Measurements from ENCODE around the gene KDM6A. TPM values are rescaled to one million over a fixed set of nuclear protein-coding genes. Genes with fewer than 3 reads are reported as not detected.

KDM6A gene
- polyA plus RNA-seq, 1 donor from 2014 or later: 25.1 TPM

DNA sequence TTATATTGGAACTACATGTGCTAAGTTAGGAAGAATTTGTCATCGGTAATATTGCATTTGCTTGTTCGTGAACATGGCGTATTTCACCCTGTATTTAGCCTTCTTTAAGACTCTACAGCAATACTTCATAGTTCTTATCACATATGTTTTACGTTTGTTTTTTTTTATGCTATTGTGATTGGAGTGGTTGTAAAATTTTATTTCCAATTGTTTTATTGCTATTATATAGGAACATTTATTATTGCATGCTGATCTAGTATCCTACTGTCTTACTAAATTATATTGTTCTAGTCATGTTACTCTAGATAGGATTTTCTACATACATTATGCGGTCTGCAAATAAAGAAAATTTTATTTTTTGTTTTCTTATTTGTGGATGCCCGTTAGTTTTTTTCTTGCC lies 107.4 kb downstream of the KDM6A start:
- Histone ChIP-seq H3F3A (ENCODE audit: insufficient read depth, low read length, poor library complexity, severe bottlenecking) (no peaks in the 10 kb centered on the region), H3K27ac (ENCODE audit: low read length) (no peak overlapping the region), H4K20me1 (ENCODE audit: insufficient read depth) (no peaks in the 10 kb centered on the region), H3K4me2 (ENCODE audit: low read length) (no peak overlapping the region), H3K4me3 (ENCODE audit: low read length) (no peak overlapping the region), H3K79me2 (replicated peaks; ENCODE audit: insufficient read depth, low read length) (no peaks in the 10 kb centered on the region), H3K36me3 (ENCODE audit: insufficient read depth, low read length) (no peaks in the 10 kb centered on the region), H3K27me3 (ENCODE audit: insufficient read depth, low read depth, low read length) (no peaks in the 10 kb centered on the region), H2AFZ (ENCODE audit: low read depth, low read length) (no peak overlapping the region), H3K9ac (ENCODE audit: low read length) (no peak overlapping the region), H3K9me3 (ENCODE audit: low read length) (no peaks in the 10 kb centered on the region), H3K9me2 (ENCODE audit: insufficient read depth, low read length) (no peaks in the 10 kb centered on the region)
- no peak for TF ChIP-seq EZH2 (IDR thresholded peaks at IDR 0.05; ENCODE audit: borderline replicate concordance, insufficient read depth, low read length, poor library complexity, severe bottlenecking)
- TF ChIP-seq, protein P1, sequence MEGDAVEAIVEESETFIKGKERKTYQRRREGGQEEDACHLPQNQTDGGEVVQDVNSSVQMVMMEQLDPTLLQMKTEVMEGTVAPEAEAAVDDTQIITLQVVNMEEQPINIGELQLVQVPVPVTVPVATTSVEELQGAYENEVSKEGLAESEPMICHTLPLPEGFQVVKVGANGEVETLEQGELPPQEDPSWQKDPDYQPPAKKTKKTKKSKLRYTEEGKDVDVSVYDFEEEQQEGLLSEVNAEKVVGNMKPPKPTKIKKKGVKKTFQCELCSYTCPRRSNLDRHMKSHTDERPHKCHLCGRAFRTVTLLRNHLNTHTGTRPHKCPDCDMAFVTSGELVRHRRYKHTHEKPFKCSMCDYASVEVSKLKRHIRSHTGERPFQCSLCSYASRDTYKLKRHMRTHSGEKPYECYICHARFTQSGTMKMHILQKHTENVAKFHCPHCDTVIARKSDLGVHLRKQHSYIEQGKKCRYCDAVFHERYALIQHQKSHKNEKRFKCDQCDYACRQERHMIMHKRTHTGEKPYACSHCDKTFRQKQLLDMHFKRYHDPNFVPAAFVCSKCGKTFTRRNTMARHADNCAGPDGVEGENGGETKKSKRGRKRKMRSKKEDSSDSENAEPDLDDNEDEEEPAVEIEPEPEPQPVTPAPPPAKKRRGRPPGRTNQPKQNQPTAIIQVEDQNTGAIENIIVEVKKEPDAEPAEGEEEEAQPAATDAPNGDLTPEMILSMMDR (IDR thresholded peaks at IDR 0.05; ENCODE audit: poor library complexity, severe bottlenecking): no peak
- TF ChIP-seq SMC3 (conservative IDR thresholded peaks at IDR 0.05; ENCODE audit: poor library complexity): no peak
- TF ChIP-seq MXI1 (conservative IDR thresholded peaks at IDR 0.05; ENCODE audit: poor library complexity, severe bottlenecking): no peak
- no peak for TF ChIP-seq TAF1 (IDR thresholded peaks at IDR 0.05; ENCODE audit: low read depth)
- TF ChIP-seq, protein P2, sequence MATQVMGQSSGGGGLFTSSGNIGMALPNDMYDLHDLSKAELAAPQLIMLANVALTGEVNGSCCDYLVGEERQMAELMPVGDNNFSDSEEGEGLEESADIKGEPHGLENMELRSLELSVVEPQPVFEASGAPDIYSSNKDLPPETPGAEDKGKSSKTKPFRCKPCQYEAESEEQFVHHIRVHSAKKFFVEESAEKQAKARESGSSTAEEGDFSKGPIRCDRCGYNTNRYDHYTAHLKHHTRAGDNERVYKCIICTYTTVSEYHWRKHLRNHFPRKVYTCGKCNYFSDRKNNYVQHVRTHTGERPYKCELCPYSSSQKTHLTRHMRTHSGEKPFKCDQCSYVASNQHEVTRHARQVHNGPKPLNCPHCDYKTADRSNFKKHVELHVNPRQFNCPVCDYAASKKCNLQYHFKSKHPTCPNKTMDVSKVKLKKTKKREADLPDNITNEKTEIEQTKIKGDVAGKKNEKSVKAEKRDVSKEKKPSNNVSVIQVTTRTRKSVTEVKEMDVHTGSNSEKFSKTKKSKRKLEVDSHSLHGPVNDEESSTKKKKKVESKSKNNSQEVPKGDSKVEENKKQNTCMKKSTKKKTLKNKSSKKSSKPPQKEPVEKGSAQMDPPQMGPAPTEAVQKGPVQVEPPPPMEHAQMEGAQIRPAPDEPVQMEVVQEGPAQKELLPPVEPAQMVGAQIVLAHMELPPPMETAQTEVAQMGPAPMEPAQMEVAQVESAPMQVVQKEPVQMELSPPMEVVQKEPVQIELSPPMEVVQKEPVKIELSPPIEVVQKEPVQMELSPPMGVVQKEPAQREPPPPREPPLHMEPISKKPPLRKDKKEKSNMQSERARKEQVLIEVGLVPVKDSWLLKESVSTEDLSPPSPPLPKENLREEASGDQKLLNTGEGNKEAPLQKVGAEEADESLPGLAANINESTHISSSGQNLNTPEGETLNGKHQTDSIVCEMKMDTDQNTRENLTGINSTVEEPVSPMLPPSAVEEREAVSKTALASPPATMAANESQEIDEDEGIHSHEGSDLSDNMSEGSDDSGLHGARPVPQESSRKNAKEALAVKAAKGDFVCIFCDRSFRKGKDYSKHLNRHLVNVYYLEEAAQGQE (IDR thresholded peaks at IDR 0.05; ENCODE audit: borderline replicate concordance): no peak
- TF ChIP-seq POLR2AphosphoS5 (IDR thresholded peaks at IDR 0.05): no peak
- TF ChIP-seq EP300 (conservative IDR thresholded peaks at IDR 0.05; ENCODE audit: poor library complexity, severe bottlenecking): no peak
- no peak for TF ChIP-seq RAD21 (conservative IDR thresholded peaks at IDR 0.05)

DNA sequence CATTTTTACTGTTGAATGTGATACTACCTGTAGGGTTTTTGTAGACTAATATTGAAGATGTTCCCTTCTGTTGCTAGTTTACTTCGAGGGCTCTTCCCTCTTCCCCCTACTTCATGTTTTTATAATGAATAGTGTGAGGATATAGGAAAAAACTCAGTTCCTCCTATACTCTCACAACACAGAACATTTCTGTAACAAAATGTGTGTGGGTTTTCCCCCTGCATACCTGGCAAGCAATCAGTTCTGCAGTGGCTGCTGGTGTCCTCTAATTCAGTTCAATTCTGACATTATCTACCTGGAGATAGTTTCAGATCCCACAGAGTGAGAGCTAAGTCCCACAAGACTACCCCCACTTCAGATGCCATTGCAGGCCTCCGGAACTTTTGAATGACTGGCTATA lies 107.9 kb downstream of the KDM6A start:
- no peak overlapping the region for H3K4me3 ChIP-seq (ENCODE audit: low read length)
- H2AFZ ChIP-seq (ENCODE audit: low read depth, low read length): no peak overlapping the region
- no peak overlapping the region for H3K4me2 ChIP-seq (ENCODE audit: low read length)
- no peak overlapping the region for H3K9ac ChIP-seq (ENCODE audit: low read length)
- H3K79me2 ChIP-seq (replicated peaks; ENCODE audit: insufficient read depth, low read length): no peaks in the 10 kb centered on the region
- H4K20me1 ChIP-seq (ENCODE audit: insufficient read depth): no peaks in the 10 kb centered on the region
- no peaks in the 10 kb centered on the region for H3K27me3 ChIP-seq (ENCODE audit: insufficient read depth, low read depth, low read length)
- H3K9me3 ChIP-seq (ENCODE audit: low read length): no peaks in the 10 kb centered on the region
- H3F3A ChIP-seq (ENCODE audit: insufficient read depth, low read length, poor library complexity, severe bottlenecking): no peaks in the 10 kb centered on the region
- no peaks in the 10 kb centered on the region for H3K9me2 ChIP-seq (ENCODE audit: insufficient read depth, low read length)
- H3K27ac ChIP-seq (ENCODE audit: low read length): no peak overlapping the region
- H3K36me3 ChIP-seq (ENCODE audit: insufficient read depth, low read length): no peaks in the 10 kb centered on the region
- no peak for TF ChIP-seq TAF1 (IDR thresholded peaks at IDR 0.05; ENCODE audit: low read depth)
- TF ChIP-seq EZH2 (IDR thresholded peaks at IDR 0.05; ENCODE audit: borderline replicate concordance, insufficient read depth, low read length, poor library complexity, severe bottlenecking): no peak
- TF ChIP-seq MXI1 (conservative IDR thresholded peaks at IDR 0.05; ENCODE audit: poor library complexity, severe bottlenecking): no peak
- TF ChIP-seq, protein P2 (IDR thresholded peaks at IDR 0.05; ENCODE audit: borderline replicate concordance): no peak
- no peak for TF ChIP-seq POLR2AphosphoS5 (IDR thresholded peaks at IDR 0.05)
- no peak for TF ChIP-seq RAD21 (conservative IDR thresholded peaks at IDR 0.05)
- TF ChIP-seq, protein P1 (IDR thresholded peaks at IDR 0.05; ENCODE audit: poor library complexity, severe bottlenecking): no peak
- no peak for TF ChIP-seq EP300 (conservative IDR thresholded peaks at IDR 0.05; ENCODE audit: poor library complexity, severe bottlenecking)
- no peak for TF ChIP-seq SMC3 (conservative IDR thresholded peaks at IDR 0.05; ENCODE audit: poor library complexity)

All from neural cell (in vitro differentiated cells).